Smooth muscle cell (in vitro differentiated cells): Measurements from ENCODE around the gene SERPINB8. TPM values are rescaled to one million over a fixed set of nuclear protein-coding genes. Genes with fewer than 3 reads are reported as not detected.
"Not testable (repeated sequence)": the region's sequence is repeated elsewhere in the genome, so short reads cannot be mapped to it uniquely, and the experiment has no call there.

ENCODE experiments used
- DNase-seq: peaks from one replicate; lab custom pipeline; 2025; ENCODE audit not compliant: unreplicated experiment; lab: John Stamatoyannopoulos, UW
- H2AFZ ChIP-seq: fragments of 200-600 bp; sonication (generic); 2 replicates; pipeline ENCODE4 v1.6.0; 2016; ENCODE audit warnings: antibody characterized with exemption, low read depth, mild to moderate bottlenecking
- H3F3A ChIP-seq: fragments of 200-600 bp; sonication (generic); 2 replicates; pipeline ENCODE4 v1.6.0; 2017; ENCODE audit warnings: antibody characterized with exemption, low read depth
- H3K27ac ChIP-seq: fragments of 200-600 bp; sonication (generic); 2 replicates; pipeline ENCODE4 v1.5.1; 2016; ENCODE audit warnings: low read depth, mild to moderate bottlenecking
- H3K27me3 ChIP-seq: fragments of 200-600 bp; sonication (generic); 2 replicates; pipeline ENCODE4 v1.6.1; 2016; ENCODE audit warnings: low read depth, mild to moderate bottlenecking
- H3K36me3 ChIP-seq: fragments of 200-600 bp; sonication (generic); 2 replicates; pipeline ENCODE4 v1.5.1; 2016; ENCODE audit warnings: low read depth
- H3K4me1 ChIP-seq: fragments of 200-600 bp; sonication (generic); 2 replicates; pipeline ENCODE4 v1.5.1; 2016; ENCODE audit warnings: low read depth
- H3K4me2 ChIP-seq: fragments of 200-600 bp; sonication (generic); 2 replicates; pipeline ENCODE4 v1.6.0; 2016; ENCODE audit warnings: mild to moderate bottlenecking
- H3K4me3 ChIP-seq: fragments of 200-600 bp; sonication (generic); 2 replicates; pipeline ENCODE4 v1.5.1; 2016; ENCODE audit warnings: mild to moderate bottlenecking
- H3K79me2 ChIP-seq: fragments of 200-600 bp; sonication (generic); 2 replicates; pipeline ENCODE4 v1.6.0; 2016; ENCODE audit warnings: low read depth, mild to moderate bottlenecking
- H3K9ac ChIP-seq: fragments of 200-600 bp; sonication (generic); 2 replicates; pipeline ENCODE4 v1.6.0; 2016; ENCODE audit warnings: low read depth
- H3K9me3 ChIP-seq: fragments of 200-600 bp; sonication (generic); replicated peaks from 2 replicates; pipeline ENCODE4 v1.5.1; 2016; ENCODE audit warnings: low read depth
- H4K20me1 ChIP-seq: fragments of 200-600 bp; sonication (generic); 2 replicates; pipeline ENCODE4 v1.6.0; 2016; ENCODE audit warnings: low read depth
- CTCF ChIP-seq: fragments of 200-600 bp; sonication (generic); IDR thresholded peaks from 2 replicates; pipeline ENCODE4 v1.5.1; 2017; ENCODE audit warnings: borderline replicate concordance, mild to moderate bottlenecking, antibody characterized with exemption; ENCODE audit not compliant: insufficient read depth, poor library complexity, severe bottlenecking
- WGBS: methylation state at CpG from one replicate; pipeline ENCODE4 v1.1.7; 2016; ENCODE audit warnings: low lambda C conversion rate; 5-methylcytosine and 5-hydroxymethylcytosine counted together
- polyA plus RNA-seq: library from polyadenylated mRNA; unstranded; fragments of >200 nt; fragmentation: Nextera tagmentation; extraction: Ambion mirVana; gene quantifications from 2 replicates; pipeline ENCODE4 v1.2.1, GENCODE V29; 2016
- total RNA-seq: library from RNA; depleted of rRNA; stranded (reverse); fragments of >200 nt; gene quantifications from 2 replicates; pipeline ENCODE4 v1.2.3, GENCODE V29; 2014

Gene SERPINB8
- total and polyA plus RNA-seq, 2 experiments from 2014 or later = 15.9 to 20.5 TPM

GRCh38 chr18:63936932-63937393, 32.9 kb upstream of the SERPINB8 start:
- Histone ChIP-seq H3K4me3 (peak overlapping the region; percentile 73), H3K4me2 (peak overlapping the region; percentile 99), H3K36me3 (no peaks in the 10 kb centered on the region), H3K27ac (no peak overlapping the region), H3K9ac (no peak overlapping the region), H4K20me1 (no peaks in the 10 kb centered on the region), H3K27me3 (peaks cover 14% of the 10 kb centered on the region), H3K4me1 (peaks cover 4% of the 10 kb centered on the region), H3K79me2 (no peaks in the 10 kb centered on the region), H3F3A (no peaks in the 10 kb centered on the region), H3K9me3 (no peaks in the 10 kb centered on the region), H2AFZ (peak overlapping the region; percentile 100)
- 64% methylated on average over 19 of the region's 19 CpGs for WGBS
- no peak for TF ChIP-seq CTCF
- no peak for DNase-seq

- Histone ChIP-seq H3K9me3 (no peaks in the 10 kb centered on the region), H3K79me2 (no peaks in the 10 kb centered on the region), H3F3A (no peaks in the 10 kb centered on the region), H3K4me1 (peaks cover 4% of the 10 kb centered on the region), H4K20me1 (no peaks in the 10 kb centered on the region), H2AFZ (no peak overlapping the region), H3K4me2 (no peak overlapping the region), H3K27ac (no peak overlapping the region), H3K9ac (no peak overlapping the region), H3K4me3 (no peak overlapping the region), H3K36me3 (no peaks in the 10 kb centered on the region), H3K27me3 (peaks cover 8% of the 10 kb centered on the region)
- no peak for TF ChIP-seq CTCF
- 94% methylated on average over 8 of the region's 8 CpGs for WGBS
- DNase-seq = no peak
Observed at GRCh38 chr18:63940008-63940407, 29.9 kb upstream of the SERPINB8 start.

- not testable (repeated sequence) for H3K27ac ChIP-seq, H3K36me3 ChIP-seq, H3K9ac ChIP-seq, H3F3A ChIP-seq, H3K9me3 ChIP-seq, H3K4me1 ChIP-seq, H3K27me3 ChIP-seq, H3K79me2 ChIP-seq, DNase-seq, H3K4me2 ChIP-seq, H4K20me1 ChIP-seq, H3K4me3 ChIP-seq, H2AFZ ChIP-seq
- WGBS = 78% methylated on average over 17 of the region's 17 CpGs
Observed at GRCh38 chr18:63940543-63941050, 29.3 kb upstream of the SERPINB8 start.

- no peak for TF ChIP-seq CTCF
- H3K9ac ChIP-seq = no peak overlapping the region
- no peak overlapping the region for H3K4me3 ChIP-seq
- no peaks in the 10 kb centered on the region for H3K27me3 ChIP-seq
- no peak overlapping the region for H3K27ac ChIP-seq
- no peaks in the 10 kb centered on the region for H3K9me3 ChIP-seq
- WGBS = 83% methylated on average over 3 of the region's 3 CpGs
- no peaks in the 10 kb centered on the region for H3F3A ChIP-seq
- no peaks in the 10 kb centered on the region for H3K36me3 ChIP-seq
- H3K4me1 ChIP-seq = no peaks in the 10 kb centered on the region
- H4K20me1 ChIP-seq = no peaks in the 10 kb centered on the region
- H3K79me2 ChIP-seq = no peaks in the 10 kb centered on the region
- H3K4me2 ChIP-seq = no peak overlapping the region
- H2AFZ ChIP-seq = no peak overlapping the region
- no peak for DNase-seq
Observed at GRCh38 chr18:63947051-63947790, 22.7 kb upstream of the SERPINB8 start.
